Colonic mucosa (tissue), 4 donors: ENCODE measurements around the gene UPB1. TPM values are rescaled to one million over a fixed set of nuclear protein-coding genes. Genes with fewer than 3 reads are reported as not detected.

Source experiments
- DNase-seq: peaks from one replicate; pipeline ENCODE4 v3.0.0-alpha.2; 2020
- H3K27ac ChIP-seq: fragments of 200-600 bp; one replicate; pipeline ENCODE4 v1.8.0; 2021
- H3K27me3 ChIP-seq: fragments of 200-600 bp; one replicate; pipeline ENCODE4 v1.8.0; 2021
- H3K36me3 ChIP-seq: fragments of 200-600 bp; one replicate; pipeline ENCODE4 v1.8.0; 2021
- H3K4me1 ChIP-seq: fragments of 200-600 bp; one replicate; pipeline ENCODE4 v1.8.0; 2021; ENCODE audit warnings: mild to moderate bottlenecking
- H3K4me3 ChIP-seq: fragments of 200-600 bp; one replicate; pipeline ENCODE4 v1.8.0; 2021
- H3K9ac ChIP-seq, 2 donors: one replicate each; pipeline ENCODE4 v1.7.0; 2013; ENCODE audit warnings: control low read depth in 2 of 2, low read depth in 2 of 2, low read length in 2 of 2
- H3K9me3 ChIP-seq: fragments of 200-600 bp; one replicate; pipeline ENCODE4 v1.8.0; 2021
- intact Hi-C: fragments of 100-400 bp; cut with DNase I; formaldehyde crosslinking; loops from one replicate; pipeline ENCODE4 v1.14.1; 2022
- total RNA-seq, 2 donors: library from RNA; stranded (reverse); fragmentation: NEBNext Ultra II Directional in 1 of 2; extraction: Animal tissue kit (Norgen Biotek cat#: 25700) in 1 of 2; gene quantifications; one replicate each; pipeline ENCODE4 v1.2.1, GENCODE V29; 2021
- TF ChIP-seq, protein P1 (sequence below): fragments of 200-600 bp; IDR thresholded peaks from one replicate; pipeline ENCODE4 v1.8.0; 2022; ENCODE audit warnings: antibody characterized with exemption, mild to moderate bottlenecking
- donor health status: healthy.
- donor health status: DM: no; HTN: no; CAD: no.
- donor health status: DM: no; HTN: no; CAD: no.

The UPB1 gene
- total RNA-seq, 2 donors from 2014 or later = 0.16 to 0.20 TPM

DNA sequence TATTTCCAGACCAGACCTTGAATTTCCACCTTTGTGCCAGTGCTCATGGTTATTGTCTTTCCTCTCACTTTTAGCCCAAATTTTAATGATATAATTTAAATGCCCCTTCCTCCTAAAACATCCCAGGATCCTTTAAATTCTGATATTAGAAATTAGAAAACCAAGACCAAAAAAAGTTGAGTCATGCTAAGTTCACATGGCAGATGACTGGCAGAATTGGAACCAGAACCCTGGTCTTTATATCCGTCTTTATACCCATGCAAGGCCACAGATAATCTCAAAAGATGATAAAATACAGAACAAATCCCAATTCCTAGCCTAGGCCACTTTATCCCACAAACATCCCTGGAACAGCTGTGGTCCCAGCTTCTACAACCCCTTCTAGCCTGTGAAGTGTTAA, 41.3 kb upstream of the UPB1 start:
- Histone ChIP-seq H3K4me3 (no peak overlapping the region), H3K9ac (no peak overlapping the region), H3K9me3 (no peaks in the 10 kb centered on the region), H3K36me3 (no peaks in the 10 kb centered on the region), H3K27ac (no peak overlapping the region), H3K4me1 (no peaks in the 10 kb centered on the region), H3K27me3 (no peaks in the 10 kb centered on the region)
- TF ChIP-seq, protein P1, sequence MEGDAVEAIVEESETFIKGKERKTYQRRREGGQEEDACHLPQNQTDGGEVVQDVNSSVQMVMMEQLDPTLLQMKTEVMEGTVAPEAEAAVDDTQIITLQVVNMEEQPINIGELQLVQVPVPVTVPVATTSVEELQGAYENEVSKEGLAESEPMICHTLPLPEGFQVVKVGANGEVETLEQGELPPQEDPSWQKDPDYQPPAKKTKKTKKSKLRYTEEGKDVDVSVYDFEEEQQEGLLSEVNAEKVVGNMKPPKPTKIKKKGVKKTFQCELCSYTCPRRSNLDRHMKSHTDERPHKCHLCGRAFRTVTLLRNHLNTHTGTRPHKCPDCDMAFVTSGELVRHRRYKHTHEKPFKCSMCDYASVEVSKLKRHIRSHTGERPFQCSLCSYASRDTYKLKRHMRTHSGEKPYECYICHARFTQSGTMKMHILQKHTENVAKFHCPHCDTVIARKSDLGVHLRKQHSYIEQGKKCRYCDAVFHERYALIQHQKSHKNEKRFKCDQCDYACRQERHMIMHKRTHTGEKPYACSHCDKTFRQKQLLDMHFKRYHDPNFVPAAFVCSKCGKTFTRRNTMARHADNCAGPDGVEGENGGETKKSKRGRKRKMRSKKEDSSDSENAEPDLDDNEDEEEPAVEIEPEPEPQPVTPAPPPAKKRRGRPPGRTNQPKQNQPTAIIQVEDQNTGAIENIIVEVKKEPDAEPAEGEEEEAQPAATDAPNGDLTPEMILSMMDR = no peak
- no peak for DNase-seq
- intact Hi-C loops = no loop called here

DNA sequence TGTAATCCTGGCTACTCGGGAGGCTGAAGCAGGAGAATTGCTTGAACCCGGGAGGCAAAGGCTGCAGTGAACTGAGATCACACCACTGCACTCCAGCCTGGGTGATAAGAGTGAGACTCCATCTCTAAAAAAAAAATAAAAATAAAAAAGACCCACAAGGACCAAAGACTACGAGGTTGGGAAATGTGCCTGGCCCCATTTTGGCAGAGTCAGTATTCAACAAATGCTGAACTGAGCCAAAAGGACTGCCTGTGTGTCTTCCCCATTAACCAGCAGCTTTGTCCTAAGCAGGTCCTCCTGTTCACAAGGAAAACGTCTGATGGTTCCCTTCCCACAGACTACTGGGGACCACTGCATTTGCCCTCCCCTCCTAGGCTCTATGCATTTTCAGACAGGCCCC, 40.1 kb upstream of the UPB1 start:
- no peak overlapping the region for H3K4me3 ChIP-seq
- no peaks in the 10 kb centered on the region for H3K9me3 ChIP-seq
- DNase-seq = no peak
- TF ChIP-seq, protein P1 = no peak
- H3K27ac ChIP-seq = no peak overlapping the region
- intact Hi-C loops = no loop called here
- H3K9ac ChIP-seq = no peak overlapping the region
- no peaks in the 10 kb centered on the region for H3K36me3 ChIP-seq
- no peaks in the 10 kb centered on the region for H3K27me3 ChIP-seq
- no peaks in the 10 kb centered on the region for H3K4me1 ChIP-seq

DNA sequence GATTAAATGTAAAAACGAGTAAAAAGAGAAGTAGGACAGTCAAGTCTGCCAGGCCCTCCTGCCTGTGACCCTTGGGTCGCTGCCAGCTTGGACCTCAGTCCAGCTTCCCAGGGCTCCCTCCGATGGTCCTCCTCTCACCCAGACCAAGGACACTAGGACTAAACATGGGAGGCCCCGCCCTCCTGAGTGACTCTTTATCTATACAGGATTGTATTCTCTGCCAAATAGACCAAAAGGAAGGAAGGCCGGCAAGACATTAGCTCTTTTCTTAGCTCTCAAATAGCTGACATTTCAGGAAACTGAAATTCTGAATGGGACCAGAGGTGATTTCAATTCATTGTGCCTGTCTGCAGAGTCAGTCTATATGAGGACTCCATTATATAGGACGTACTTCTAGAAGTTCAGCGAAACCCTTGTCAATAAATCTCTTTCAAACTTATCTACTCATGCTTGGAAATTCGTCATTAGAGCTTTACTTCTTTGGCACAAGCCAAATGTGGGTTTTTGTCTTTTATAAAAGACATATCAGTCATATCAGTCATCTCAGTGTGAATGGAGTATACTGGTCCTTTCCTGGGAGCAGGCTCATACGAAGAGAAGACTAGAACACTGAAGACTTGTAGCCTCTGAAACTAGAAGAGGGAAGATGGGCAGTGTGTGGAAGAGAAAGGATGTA, 39.2 kb upstream of the UPB1 start:
- no peak overlapping the region for H3K9ac ChIP-seq
- no peak overlapping the region for H3K27ac ChIP-seq
- no peak overlapping the region for H3K4me3 ChIP-seq
- no peaks in the 10 kb centered on the region for H3K36me3 ChIP-seq
- no peak for DNase-seq
- no peaks in the 10 kb centered on the region for H3K9me3 ChIP-seq
- H3K4me1 ChIP-seq = no peaks in the 10 kb centered on the region
- TF ChIP-seq, protein P1 = no peak
- no peaks in the 10 kb centered on the region for H3K27me3 ChIP-seq
- intact Hi-C loops = no loop called here

DNA sequence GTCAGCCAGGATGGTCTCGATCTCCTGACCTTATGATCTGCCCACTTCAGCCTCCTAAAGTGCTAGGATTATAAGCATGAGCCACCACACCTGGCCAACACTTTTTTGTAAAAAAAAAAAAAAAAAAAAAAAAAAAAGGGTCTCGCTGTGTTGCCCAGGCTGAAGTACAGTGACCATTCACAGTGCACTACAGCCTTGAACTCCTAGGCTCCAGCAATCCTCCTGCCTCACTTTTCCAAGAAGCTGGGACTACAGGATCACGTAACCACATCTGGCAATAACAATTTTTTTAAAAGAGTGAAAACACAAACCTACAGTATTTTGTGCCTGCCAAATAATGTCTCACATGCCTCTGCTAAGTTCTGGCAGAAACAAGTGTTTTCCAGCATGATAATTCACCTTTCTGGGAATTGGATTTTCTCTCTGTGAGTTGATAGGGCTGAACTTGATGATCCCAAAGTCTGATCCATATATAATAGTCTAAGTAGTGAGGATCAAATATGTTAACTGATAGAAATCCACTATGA, 37.2 kb upstream of the UPB1 start:
- Histone ChIP-seq H3K4me1 (no peaks in the 10 kb centered on the region), H3K9ac (no peak overlapping the region), H3K27ac (no peak overlapping the region), H3K27me3 (no peaks in the 10 kb centered on the region), H3K9me3 (no peaks in the 10 kb centered on the region), H3K4me3 (no peak overlapping the region), H3K36me3 (no peaks in the 10 kb centered on the region)
- TF ChIP-seq, protein P1 = no peak
- intact Hi-C loops = no loop called here
- no peak for DNase-seq

DNA sequence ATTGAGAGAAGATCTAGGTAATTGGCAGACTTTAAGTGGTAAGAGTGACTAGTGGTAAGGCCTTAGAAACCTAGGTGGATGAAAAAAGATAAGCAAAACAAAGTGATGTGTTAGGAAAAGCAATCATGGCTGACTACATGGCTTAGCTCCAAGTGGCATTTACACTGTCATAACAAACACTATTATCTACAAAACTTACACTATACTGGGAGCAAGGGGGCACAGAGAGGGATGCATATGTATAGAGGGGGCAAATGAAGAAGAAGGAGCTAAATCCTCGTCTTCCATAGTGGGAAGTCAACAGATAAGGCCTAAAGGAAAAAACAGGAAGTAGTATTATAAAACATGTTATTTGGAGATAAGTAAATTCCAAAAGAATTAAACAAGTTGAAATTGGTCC, 35.2 kb upstream of the UPB1 start:
- DNase-seq = no peak
- intact Hi-C loops = no loop called here
- H3K36me3 ChIP-seq = no peaks in the 10 kb centered on the region
- H3K9ac ChIP-seq = no peak overlapping the region
- no peaks in the 10 kb centered on the region for H3K27me3 ChIP-seq
- TF ChIP-seq, protein P1 = no peak
- H3K9me3 ChIP-seq = no peaks in the 10 kb centered on the region
- no peak overlapping the region for H3K4me3 ChIP-seq
- no peak overlapping the region for H3K27ac ChIP-seq
- no peaks in the 10 kb centered on the region for H3K4me1 ChIP-seq
